ENCODE results near the gene ACER1.
A peak's percentile ranks its signal among the peaks of the same experiment; 100 is the strongest.
"Not testable (repeated sequence)": the region's sequence is repeated elsewhere in the genome, so short reads cannot be mapped to it uniquely, and the experiment has no call there.

Gene ACER1

GRCh38 chr19:6357174-6357573, 23.8 kb upstream of the ACER1 start:
- no peak for DNase-seq (ENCODE audit: low spot score)

- DNase-seq (ENCODE audit: low spot score), result not testable (repeated sequence)
Measured at GRCh38 chr19:6355321-6356040, 22.1 kb upstream of the ACER1 start.

DNA sequence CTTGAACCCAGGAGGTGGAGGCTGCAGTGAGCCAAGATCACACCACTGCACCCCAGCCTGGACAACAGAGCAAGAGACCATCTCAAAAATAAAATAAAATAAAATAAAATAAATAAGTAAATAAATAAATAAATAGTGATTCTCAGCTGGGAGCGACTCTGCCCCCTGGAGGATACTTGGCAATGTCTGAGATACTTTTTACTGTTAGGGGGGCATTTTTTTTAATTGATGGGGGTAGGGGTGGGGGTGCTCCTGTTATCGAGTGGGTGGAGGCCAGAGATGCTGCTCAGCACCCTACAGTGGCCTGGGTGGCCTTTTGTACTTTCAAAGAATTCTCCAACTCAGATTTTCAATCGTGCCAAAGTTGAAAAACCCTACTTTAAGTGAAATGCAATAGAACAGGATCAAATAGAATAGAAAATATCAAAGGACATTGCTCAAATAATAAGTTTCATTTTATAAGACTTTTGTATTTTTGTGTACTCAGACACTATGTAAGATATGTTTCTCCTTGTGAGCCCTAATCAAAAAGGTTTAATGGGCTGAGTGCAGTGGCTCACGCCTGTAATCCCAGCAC, 20.8 kb upstream of the ACER1 start:
- DNase-seq (ENCODE audit: low spot score), result peak; percentile 35

DNA sequence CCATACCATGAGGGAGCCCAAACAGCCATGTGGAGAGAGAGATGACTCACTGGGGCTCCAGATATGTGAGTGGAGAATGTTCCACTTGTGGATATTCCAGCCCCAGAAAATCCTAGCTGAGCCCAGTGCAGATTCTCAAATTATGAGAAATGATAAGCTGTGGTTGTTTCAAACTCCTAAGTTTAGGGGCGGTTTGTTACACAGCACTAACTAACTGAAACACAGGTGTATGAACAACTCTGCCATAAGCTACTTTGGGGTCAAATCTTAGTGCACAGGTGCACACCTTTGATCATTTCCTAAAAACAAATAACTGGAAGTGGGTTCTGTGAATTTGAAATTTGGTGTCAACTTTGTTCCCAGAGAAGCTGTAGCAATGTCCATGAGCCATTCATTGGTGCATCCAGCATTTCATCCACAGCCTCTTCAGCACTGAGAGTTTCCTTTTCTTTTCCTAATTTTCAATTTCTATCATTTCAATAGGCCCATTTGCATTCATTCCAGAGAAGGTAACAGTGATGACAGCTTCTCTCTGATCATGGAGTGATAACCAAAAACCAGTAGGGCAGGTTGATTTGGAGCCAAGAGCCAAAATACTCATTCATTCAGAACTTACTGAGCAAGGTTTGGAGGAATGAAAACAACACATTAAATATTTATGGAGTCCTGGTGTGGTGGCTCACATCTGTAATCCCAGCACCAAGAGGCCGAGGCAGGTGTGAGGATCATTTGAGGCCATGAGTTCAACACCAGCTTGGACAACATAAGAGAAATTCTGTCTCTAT, 19.2 kb upstream of the ACER1 start:
- no peak for DNase-seq (ENCODE audit: low spot score)

DNA sequence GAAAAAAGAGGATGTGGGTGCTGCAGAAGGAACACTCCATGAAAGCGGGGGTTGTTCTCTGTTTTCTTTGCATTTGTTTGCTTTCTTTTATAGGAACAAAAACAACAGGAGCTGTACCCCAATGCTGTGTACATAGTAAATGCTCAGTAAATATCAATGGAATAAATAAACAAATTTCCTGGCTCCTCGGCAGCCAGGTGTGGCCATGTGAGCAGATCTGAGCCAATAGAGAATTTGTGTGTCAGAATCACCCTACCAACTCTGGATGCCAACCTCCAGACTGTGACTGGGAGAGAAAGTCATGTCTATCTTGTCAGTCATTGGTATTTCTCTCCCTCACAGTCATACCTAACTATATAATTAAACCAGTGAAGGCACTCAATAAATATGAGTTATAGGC, 17.3 kb upstream of the ACER1 start:
- no peak for DNase-seq (ENCODE audit: low spot score)

- DNase-seq (ENCODE audit: low spot score), result not testable (repeated sequence)
Measured at GRCh38 chr19:6349271-6349670, 15.9 kb upstream of the ACER1 start.

DNA sequence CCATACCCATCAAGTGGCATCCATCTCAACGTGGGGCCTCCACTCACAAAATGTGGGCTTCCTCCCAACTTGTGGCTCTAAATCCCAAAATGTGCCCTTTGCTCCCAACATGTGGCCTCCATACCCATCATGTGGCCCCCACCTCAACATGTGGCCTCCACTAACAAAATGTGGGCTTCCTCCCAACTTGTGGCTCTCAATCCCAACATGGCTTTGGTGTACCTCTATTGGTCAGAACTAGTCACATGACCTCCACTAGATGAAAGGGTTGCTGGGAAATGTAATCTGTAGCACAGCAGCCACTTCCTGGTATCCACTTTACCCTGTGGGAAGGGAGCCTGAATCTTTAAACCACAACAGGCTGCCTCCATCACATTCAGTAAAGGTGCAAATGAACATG, 10.1 kb upstream of the ACER1 start:
- no peak for DNase-seq (ENCODE audit: low spot score)

DNA sequence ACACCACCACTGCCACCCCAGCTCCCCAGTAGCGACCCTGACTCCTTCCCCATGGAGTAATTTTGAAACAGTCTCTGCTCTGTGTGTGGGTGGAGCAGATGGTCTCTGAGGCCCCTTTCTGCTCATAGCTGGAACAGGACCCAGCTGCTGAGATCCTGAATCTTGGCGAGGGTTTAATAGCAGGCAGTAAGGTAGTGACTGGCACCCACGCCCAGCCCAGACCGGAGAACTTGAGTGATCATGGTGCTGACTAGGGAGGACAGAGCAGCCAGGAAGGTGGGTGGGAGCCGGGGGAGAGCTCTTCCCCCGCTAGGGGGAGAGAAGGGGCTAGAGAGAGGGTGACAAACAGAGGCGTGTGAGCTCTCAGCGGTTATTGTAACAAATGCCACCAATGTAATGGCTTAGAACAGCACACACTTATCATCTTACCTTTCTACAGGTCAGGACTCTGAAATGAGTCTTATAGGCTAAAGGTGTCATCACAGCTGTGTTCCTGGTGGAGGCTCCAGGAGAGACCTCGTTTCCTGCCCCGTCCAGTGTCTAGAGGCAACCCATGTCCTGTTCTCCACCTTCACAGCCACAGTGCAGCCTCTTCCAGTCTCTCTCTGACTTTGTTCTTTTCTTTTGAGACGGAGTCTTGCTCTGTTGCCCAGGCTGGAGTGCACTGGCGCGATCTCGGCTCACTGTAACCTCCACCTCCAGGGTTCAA, 7.2 kb upstream of the ACER1 start:
- no peak for DNase-seq (ENCODE audit: low spot score)

DNA sequence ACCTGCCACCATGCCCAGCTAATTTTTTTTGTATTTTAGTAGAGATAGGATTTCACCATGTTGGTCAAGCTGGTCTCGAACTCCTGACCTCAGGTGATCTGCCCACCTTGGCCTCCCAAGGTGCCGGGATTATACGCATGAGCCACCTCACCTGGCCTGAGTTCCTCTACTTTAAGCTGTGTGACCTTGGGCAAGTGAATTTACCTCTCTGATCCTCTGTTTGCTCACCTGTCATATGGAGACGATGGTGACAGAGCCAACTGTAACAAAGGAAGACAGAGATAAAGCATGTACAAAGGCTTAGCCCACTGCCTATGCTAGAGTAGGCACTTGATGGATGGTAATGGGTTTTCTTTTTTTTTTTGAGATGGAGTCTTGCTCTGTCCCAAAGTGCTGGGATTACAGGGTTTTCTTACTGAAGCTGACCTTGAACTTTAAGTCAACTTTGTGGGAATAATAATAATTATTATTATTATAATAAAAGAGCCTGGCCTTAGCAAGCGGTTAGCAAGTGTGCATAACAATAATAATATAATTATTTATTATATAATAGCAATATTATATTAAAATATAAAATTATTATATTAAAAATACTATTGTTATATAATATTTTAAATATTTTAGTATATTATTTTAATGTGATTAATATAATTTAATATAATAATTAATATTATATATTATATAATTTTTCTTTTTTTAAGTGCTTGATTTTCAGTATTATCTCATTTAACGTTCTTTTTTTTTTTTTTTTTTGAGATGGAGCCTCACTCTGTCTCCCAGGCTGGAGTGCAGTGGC, 1.3 kb upstream of the ACER1 start:
- DNase-seq (ENCODE audit: low spot score), result no peak

- DNase-seq (ENCODE audit: low spot score), result no peak
Measured at GRCh38 chr19:6326815-6327214, 6.6 kb downstream of the ACER1 start.

- no peak for DNase-seq (ENCODE audit: low spot score)
Measured at GRCh38 chr19:6325614-6326013, 7.8 kb downstream of the ACER1 start.

DNA sequence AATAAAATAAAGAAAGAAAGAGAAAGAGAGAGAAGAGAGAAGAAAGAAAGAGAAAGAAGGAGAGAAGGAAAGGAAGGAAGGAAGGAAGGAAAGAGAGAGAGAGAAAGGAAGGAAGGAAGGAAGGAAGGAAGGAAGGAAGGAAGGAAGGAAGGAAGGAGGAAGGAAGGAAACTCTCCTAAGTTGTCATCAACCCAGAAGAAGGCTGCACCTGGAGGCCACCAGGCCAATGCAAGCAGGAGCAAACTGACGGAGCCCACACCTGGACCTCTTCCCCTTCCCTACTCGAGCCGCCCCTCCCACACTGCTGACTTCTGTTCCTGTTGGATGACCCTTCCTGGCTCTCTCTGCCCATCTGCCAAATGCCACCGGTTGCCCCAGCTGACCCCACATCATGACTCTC, 8.7 kb downstream of the ACER1 start:
- DNase-seq (ENCODE audit: low spot score), result no peak

DNA sequence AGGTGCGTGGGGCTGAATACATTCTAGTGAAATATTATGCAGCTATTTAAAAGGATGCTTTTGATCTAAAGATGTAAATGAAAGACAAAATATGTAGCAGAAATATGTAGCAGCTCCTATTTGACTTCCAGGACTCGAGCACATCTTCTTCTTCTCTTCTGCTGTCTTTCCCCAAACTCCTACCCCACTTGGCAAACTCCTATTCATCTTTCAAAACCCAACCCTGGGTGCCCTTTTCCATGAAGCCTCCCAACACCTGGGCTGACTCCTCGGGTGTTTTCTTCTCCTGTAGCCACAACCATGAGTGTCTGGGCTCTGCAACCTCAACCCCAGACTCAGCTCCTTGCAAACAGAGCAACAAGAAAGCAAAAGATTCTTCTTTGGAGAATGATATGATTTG, 11.1 kb downstream of the ACER1 start:
- no peak for DNase-seq (ENCODE audit: low spot score)

- DNase-seq (ENCODE audit: low spot score), result no peak
Measured at GRCh38 chr19:6319376-6319775, 14.0 kb downstream of the ACER1 start.

- DNase-seq (ENCODE audit: low spot score), result no peak
Measured at GRCh38 chr19:6318772-6319171, 14.6 kb downstream of the ACER1 start.

DNA sequence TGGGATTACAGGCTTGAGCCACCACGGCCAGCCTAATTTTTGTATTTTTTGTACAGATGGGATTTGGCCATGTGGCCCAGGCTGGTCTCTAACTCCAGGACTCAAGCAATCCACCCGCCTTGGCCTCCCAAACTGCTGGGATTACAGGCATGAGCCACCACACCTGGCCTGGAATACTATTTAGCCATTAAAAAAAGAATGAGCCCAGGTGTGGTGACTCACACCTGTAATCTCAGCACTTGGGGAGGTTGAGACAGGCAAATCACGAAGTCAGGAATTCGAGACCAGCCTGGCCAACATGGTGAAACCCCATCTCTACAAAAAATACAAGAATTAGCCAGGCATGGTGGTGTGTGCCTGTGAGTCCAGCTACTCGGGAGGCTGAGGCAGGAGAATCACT, 17.8 kb downstream of the ACER1 start:
- DNase-seq (ENCODE audit: low spot score), result not testable (repeated sequence)

DNA sequence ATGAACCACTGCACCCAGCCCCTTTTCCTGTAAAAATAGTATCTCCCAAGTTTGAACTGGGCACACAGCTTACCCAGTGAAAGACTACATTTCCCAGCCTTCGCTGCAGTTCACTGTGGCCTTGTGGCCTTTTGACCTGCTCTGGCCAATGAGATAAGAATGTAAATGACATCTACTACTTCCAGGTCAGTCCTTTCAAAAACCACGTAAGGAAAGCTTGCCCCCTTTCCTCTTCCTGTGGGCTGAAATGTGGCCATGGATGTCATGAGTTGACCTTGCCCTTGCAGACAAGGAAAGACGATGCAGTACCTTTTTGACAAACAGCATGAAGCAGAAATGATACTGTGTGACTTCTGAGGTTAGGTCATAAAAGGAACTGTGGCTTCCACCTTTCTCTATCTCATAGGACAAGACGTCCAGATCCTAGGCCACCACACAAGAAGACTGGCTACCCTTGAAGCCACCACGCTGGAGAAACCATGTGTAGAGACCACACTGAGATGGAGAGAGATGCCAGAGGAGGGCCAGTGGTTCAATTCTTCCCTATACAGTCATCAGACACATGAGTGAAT, 19.9 kb downstream of the ACER1 start:
- DNase-seq (ENCODE audit: low spot score), result no peak

DNA sequence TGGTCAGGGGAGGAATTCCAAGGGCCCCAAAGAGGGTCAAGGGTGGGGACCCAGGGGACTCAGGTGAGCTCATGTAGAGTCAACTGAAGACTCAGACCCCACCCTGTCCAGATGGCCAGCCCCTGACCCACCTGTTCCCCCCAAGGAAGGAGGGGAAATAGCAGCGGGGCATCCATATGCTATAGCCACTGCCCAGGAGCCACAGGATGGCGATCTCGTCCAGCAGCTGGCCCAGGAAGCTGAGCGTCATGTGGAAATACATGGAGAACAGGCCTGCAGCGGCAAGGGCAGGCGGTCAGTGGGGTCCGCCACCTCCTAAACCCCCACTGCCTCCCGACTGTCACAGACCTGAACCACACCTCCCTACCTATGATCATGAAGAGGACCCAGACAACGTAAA, 21.4 kb downstream of the ACER1 start:
- DNase-seq (ENCODE audit: low spot score), result no peak

- DNase-seq (ENCODE audit: low spot score), result no peak
Measured at GRCh38 chr19:6298413-6298812, 35.0 kb downstream of the ACER1 start.

DNA sequence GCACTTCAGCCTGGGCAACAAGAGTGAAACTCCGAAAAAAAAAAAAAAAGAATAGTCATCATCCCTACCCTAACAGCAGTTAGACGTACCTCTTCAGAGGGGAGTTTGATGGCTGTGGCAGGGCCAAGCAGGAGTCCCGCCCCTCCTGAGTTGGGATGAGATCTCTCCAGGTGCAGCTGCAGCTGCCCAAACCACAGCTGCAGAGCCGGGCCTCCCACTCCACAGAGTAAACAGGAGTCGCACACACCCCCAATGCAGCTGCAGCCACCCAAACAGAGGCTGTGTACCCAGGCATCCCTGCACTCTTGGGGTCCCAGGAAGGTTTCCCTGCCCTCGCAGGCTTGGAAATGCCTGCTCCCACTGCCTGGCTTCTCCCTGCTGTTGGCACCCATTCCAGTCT, 36.2 kb downstream of the ACER1 start:
- no peak for DNase-seq (ENCODE audit: low spot score)

- no peak for DNase-seq (ENCODE audit: low spot score)
Measured at GRCh38 chr19:6292006-6292405, 41.4 kb downstream of the ACER1 start.

DNA sequence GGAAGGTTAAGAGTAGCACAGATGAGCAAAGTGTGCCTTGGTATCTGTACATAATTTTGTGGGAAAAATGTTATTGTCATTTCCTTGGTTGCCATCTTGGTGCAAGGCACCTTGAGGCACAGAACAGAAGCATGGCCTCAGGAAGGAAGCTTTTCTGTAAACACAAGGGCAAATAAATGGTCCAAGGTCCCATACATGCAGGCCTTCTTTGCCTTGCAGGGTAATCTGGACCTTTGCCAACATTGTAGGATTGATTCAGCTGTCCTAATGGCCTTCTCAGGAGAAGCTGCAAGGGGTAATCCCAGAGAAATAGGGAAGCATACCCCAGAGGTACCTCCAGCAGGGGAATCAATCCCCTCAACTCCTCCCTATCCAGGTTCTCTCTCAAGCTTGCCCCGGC, 44.7 kb downstream of the ACER1 start:
- no peak for DNase-seq (ENCODE audit: low spot score)

All from AG08395 (cell line).